Heart right ventricle (tissue), 16 donors: ENCODE measurements around the gene COPS6. TPM values are rescaled to one million over a fixed set of nuclear protein-coding genes. Genes with fewer than 3 reads are reported as not detected.

Experiments
- ATAC-seq, 8 donors: fragments of 200-7000 bp; cut with Tn5 transposase; one replicate each; pipeline ENCODE4 v1.9.1; 2020; ENCODE audit warnings: mild to moderate bottlenecking in 8 of 8, moderate library complexity in 8 of 8, moderate number of reproducible peaks in 1 of 8
- DNase-seq, 2 donors: peaks; one replicate each; pipeline ENCODE4 v3.0.0-alpha.2; 2020
- H3K27ac ChIP-seq, 10 donors: fragments of 200-600 bp; sonication (generic) in 2 of 10; one replicate each; pipeline versions ENCODE4 v1.5.0 to v1.8.0; 2020 to 2022; ENCODE audit warnings: mild to moderate bottlenecking in 3 of 10
- H3K27me3 ChIP-seq, 7 donors: fragments of 200-600 bp; one replicate each; pipeline ENCODE4 v1.8.0; 2021 to 2022; ENCODE audit warnings: mild to moderate bottlenecking in 2 of 7
- H3K36me3 ChIP-seq, 9 donors: fragments of 200-600 bp; sonication (generic) in 1 of 9; one replicate each; pipeline versions ENCODE4 v1.5.0 to v1.8.0; 2020 to 2022; ENCODE audit warnings: mild to moderate bottlenecking in 2 of 9
- H3K4me1 ChIP-seq, 9 donors: fragments of 200-600 bp; sonication (generic) in 1 of 9; one replicate each; pipeline versions ENCODE4 v1.5.0 to v1.8.0; 2020 to 2022; ENCODE audit warnings: mild to moderate bottlenecking in 4 of 9
- H3K4me3 ChIP-seq, 10 donors: fragments of 200-600 bp; sonication (generic) in 2 of 10; one replicate each; pipeline versions ENCODE4 v1.5.0 to v1.8.0; 2020 to 2022; ENCODE audit warnings: mild to moderate bottlenecking in 7 of 10, moderate library complexity in 2 of 10
- H3K9me3 ChIP-seq, 11 donors: fragments of 200-600 bp in 10 of 11; sonication (generic) in 2 of 11; one replicate each; pipeline versions ENCODE4 v1.5.0 to v1.8.0; 2013 to 2022; ENCODE audit warnings: mild to moderate bottlenecking in 2 of 11, control low read depth in 1 of 11, moderate library complexity in 1 of 11
- WGBS, 2 donors: extraction: QIAGEN DNeasy Blood & Tissue Kit; methylation state at CpG; one replicate each; pipeline ENCODE4 v1.1.7; 2013; ENCODE audit warnings: inconsistent platforms in 1 of 2; 5-methylcytosine and 5-hydroxymethylcytosine counted together
- intact Hi-C, 10 donors: fragments of 100-400 bp; cut with DNase I; formaldehyde crosslinking; loops; one replicate each; pipeline versions ENCODE4 v1.11.1 to v1.14.2; 2022
- polyA plus RNA-seq, 2 donors: library from polyadenylated mRNA; stranded (reverse); fragments of 200-250 nt; gene quantifications; one replicate each; pipeline ENCODE4 v1.2.3, GENCODE V29; 2013
- total RNA-seq, 10 donors: library from RNA; stranded (reverse); fragmentation: NEBNext Ultra II Directional in 3 of 10; extraction: Animal tissue kit (Norgen Biotek cat#: 25700) in 3 of 10; gene quantifications; one replicate each; pipeline versions ENCODE4 v1.2.1 to v1.2.4, GENCODE V29; 2021 to 2023
- TF ChIP-seq, protein P1 (sequence below), 9 donors: fragments of 200-600 bp; sonication (generic) in 2 of 9; IDR thresholded peaks; one replicate each; pipeline versions ENCODE4 v1.5.0 to v1.8.0; 2021 to 2022; ENCODE audit warnings: antibody characterized with exemption in 9 of 9, mild to moderate bottlenecking in 5 of 9, moderate library complexity in 1 of 9
- donor health status: Arrhythmogenic right ventricular cardiomyopathy.
- donor health status: ischemic (EF 13 %, LVEDD 7.1; RV severe dilation, severe dysfunction).
- donor health status: healthy with polysubstance abuse.
- donor health status: DM: no; HTN: yes; CAD: no.
- donor health status: DM: no; HTN: no; CAD: no.
- donor health status: ischemic (EF 25% LVEDD 6.9; RV normal size, moderate dysfunction).
- donor health status: ischemic (EF 25% LVEDD 5.7; RV mildly dilated, moderate dysfunction).
- donor health status: healthy.
- donor health status: DM: yes; HTN: yes; CAD: no.
- donor health status: Ischemic cardiomyopathy.
- donor health status: ischemic (EF 35%, LVEDD 5.7; RV mildly dilated, moderate dysfunction).
- donor health status: nonischemic (EF 11% LVEDD 7.7; RV severe dilation, severe dysfunction).
- donor health status: DM: yes; HTN: yes; CAD: no.
- donor health status: PGD.
- donor health status: ischemic (EF 29% LVEDD 5.4; RV normal size, mild dysfunction).
- donor health status: nonischemic (EF 23%, LVEDD 6.1; RV moderate dilation, normal function).

Gene COPS6
- total and polyA plus RNA-seq, 12 donors = 106 to 135 (median 116) TPM

DNA sequence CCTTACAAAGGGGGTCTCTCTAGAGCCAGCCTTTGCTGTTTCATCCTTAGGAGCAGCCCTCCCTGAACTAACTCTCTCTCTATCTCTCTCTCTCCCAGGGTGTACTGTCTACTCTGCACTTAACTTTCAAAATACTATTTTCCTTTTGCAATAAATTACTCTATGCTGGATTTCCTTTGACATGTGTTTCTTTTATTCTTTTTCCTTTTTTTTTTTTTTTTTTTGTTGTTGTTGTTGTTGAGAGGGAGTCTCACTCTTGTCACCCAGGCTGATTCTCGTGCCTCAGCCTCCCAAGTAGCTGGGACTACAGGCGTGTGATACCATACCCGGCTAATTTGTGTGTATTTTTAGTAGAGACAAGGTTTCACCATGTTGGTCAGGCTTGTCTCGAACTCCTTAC lies 5.8 kb upstream of the COPS6 start:
- TF ChIP-seq, protein P1, sequence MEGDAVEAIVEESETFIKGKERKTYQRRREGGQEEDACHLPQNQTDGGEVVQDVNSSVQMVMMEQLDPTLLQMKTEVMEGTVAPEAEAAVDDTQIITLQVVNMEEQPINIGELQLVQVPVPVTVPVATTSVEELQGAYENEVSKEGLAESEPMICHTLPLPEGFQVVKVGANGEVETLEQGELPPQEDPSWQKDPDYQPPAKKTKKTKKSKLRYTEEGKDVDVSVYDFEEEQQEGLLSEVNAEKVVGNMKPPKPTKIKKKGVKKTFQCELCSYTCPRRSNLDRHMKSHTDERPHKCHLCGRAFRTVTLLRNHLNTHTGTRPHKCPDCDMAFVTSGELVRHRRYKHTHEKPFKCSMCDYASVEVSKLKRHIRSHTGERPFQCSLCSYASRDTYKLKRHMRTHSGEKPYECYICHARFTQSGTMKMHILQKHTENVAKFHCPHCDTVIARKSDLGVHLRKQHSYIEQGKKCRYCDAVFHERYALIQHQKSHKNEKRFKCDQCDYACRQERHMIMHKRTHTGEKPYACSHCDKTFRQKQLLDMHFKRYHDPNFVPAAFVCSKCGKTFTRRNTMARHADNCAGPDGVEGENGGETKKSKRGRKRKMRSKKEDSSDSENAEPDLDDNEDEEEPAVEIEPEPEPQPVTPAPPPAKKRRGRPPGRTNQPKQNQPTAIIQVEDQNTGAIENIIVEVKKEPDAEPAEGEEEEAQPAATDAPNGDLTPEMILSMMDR (IDR thresholded peaks at IDR 0.05) = no peak
- WGBS, 2 donors = 53 to 58% methylated on average over 4 of the region's 4 CpGs

DNA sequence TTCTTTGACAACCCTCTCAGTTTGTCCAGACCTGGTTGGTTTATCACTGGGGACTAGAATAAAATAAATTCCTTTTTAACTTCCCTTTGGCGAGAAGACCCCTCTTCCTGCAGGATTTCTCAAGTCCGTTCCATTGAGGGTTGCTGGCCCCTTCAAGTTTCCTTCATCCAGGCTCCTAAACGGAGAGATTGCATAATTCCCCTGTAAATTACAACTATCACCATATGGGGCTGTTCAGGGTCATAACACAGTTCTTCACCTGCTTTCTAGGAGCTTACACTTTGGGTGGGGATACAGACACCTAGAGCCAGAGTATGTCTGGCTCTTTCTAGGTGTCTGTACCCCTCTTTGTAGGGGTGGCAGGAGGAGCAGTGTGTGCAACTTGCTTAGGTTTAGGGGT lies 3.3 kb upstream of the COPS6 start:
- intact Hi-C loops = loop anchor here in 3 of 10 donors (5.0 to 10.0 kb wide), 3 partner anchors 42 to 171 kb away; partner anchors contain the start of genes TRIM4 (in 2 of the 3) and MBLAC1 (in 1 of the 3)
- TF ChIP-seq, protein P1 (IDR thresholded peaks at IDR 0.05) = no peak
- Histone ChIP-seq H3K4me1 (peaks cover 5 to 50% (median 36%) of the 10 kb centered on the region in 9 donors), H3K27me3 (no peaks in the 10 kb centered on the region), H3K9me3 (no peaks in the 10 kb centered on the region), H3K36me3 (peaks cover 0 to 8% (median 0%) of the 10 kb centered on the region in 9 donors), H3K27ac (peak overlapping the region in 1 of 10 donors; percentile 95), H3K4me3 (no peak overlapping the region)
- DNase-seq = no peak
- no peak for ATAC-seq
- WGBS, 2 donors = 56 to 69% methylated on average over 3 of the region's 3 CpGs

More for the DNA sequence above, 5.8 kb upstream of the COPS6 start:
- Histone ChIP-seq H3K9me3 (no peaks in the 10 kb centered on the region), H3K4me3 (peak overlapping the region in 2 of 10 donors; percentile 71 to 94), H3K27me3 (no peaks in the 10 kb centered on the region), H3K4me1 (peaks cover 7 to 46% (median 37%) of the 10 kb centered on the region in 9 donors), H3K36me3 (peaks cover 0 to 23% (median 5%) of the 10 kb centered on the region in 9 donors), H3K27ac (peak overlapping the region in 8 of 10 donors; percentile 37 to 96 (median 89))
- ATAC-seq (no peak), DNase-seq (no peak)
- intact Hi-C loops = loop anchor here in 6 of 10 donors (2.0 to 10.0 kb wide), 6 partner anchors 36 to 168 kb away; partner anchors contain the start of genes TRIM4 (in 2 of the 6) and ZSCAN21 (in 1 of the 6)

DNA sequence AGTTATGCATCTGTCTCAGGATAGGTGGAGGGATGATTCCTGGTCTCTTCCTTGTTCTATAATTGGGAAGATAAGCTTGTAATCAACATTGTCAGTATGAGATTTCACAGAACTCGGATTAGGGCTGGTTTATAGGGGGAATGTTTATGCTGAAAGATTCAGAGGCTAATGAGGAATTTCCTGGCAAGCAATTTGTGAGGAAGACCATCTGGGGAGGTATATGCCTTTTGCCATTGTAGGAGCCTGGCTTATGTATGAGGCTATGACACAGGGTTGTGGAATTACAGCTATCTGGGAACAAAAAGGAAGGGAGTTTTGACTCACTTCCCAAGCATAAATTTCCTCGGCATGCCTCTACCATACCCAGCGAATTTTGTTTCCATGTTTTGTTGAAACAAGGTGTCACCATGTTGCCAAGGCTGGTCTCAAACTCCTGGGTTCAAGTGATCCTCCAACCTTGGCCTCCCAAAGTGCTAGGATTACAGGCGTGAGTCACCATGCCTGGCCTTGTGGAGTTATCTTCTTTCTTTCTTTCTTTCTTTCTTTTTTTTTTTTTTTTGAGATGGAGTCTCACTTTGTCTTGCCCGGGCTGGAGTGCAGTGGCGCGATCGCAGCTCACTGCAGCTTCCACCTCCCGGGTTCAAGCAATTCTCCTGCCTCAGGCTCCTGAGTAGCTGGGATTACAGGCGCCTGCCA lies 1.6 kb upstream of the COPS6 start:
- DNase-seq = no peak
- Histone ChIP-seq H3K4me3 (no peak overlapping the region), H3K9me3 (no peaks in the 10 kb centered on the region), H3K4me1 (peaks cover 5 to 42% (median 27%) of the 10 kb centered on the region in 9 donors), H3K27me3 (no peaks in the 10 kb centered on the region), H3K36me3 (peaks cover 0 to 25% (median 14%) of the 10 kb centered on the region in 9 donors), H3K27ac (peak overlapping the region in 1 of 10 donors; percentile 95)
- 75 to 76% methylated on average over 10 of the region's 10 CpGs for WGBS, 2 donors
- TF ChIP-seq, protein P1 (IDR thresholded peaks at IDR 0.05) = no peak
- intact Hi-C loops = loop anchor here in 3 of 10 donors (5.0 to 10.0 kb wide), 3 partner anchors 40 to 172 kb away; partner anchors contain the start of genes TRIM4 (in 2 of the 3) and MBLAC1 (in 1 of the 3)
- ATAC-seq = no peak

DNA sequence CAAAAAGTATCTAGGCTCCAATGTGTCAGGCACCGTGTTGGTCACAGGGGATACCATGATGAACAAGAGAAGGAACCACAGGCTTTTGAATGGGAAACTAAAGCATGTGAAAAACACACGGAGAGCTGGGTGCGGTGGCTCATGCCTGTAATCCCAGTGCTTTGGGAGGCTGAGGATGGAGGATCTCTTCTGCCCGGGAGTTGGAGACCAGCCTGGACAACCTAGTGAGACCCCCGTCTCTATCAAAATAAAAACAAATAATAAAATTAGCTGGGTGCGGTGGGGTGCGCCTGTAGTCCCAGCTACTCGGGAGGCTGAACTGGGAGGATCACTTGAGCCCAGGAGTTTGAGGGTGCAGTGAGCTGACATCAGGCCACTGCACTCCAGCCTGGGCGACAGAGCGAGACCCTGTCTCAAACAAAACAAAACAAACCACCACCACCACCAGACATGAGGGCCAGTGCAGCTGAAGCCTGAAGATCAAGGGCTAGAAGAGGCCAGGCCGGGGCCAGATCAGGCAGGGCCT lies 611 bp upstream of the COPS6 start:
- 82 to 86% methylated on average over 11 of the region's 11 CpGs for WGBS, 2 donors
- intact Hi-C loops = loop anchor here in 3 of 10 donors (5.0 to 10.0 kb wide), 3 partner anchors 39 to 173 kb away; partner anchors contain the start of genes TRIM4 (in 2 of the 3) and MBLAC1 (in 1 of the 3)
- TF ChIP-seq, protein P1 (IDR thresholded peaks at IDR 0.05) = no peak
- ATAC-seq (peak in 3 of 8 donors; percentile 2 to 27 (median 7)), DNase-seq (no peak)
- Histone ChIP-seq H3K4me3 (peak overlapping the region; percentile 43 to 96 (median 84)), H3K4me1 (peaks cover 5 to 37% (median 18%) of the 10 kb centered on the region in 9 donors), H3K27ac (peak overlapping the region; percentile 42 to 98 (median 93)), H3K36me3 (peaks cover 0 to 34% (median 24%) of the 10 kb centered on the region in 9 donors), H3K27me3 (no peaks in the 10 kb centered on the region), H3K9me3 (no peaks in the 10 kb centered on the region)
